Measurements from ENCODE around the gene GPR89B. TPM values are rescaled to one million over a fixed set of nuclear protein-coding genes. Genes with fewer than 3 reads are reported as not detected.
"Not testable (repeated sequence)": the region's sequence is repeated elsewhere in the genome, so short reads cannot be mapped to it uniquely, and the experiment has no call there.

GPR89B gene
- total RNA-seq, 4 donors from 2014 or later, result 6.2 to 15.6 (median 10.4) TPM

DNA sequence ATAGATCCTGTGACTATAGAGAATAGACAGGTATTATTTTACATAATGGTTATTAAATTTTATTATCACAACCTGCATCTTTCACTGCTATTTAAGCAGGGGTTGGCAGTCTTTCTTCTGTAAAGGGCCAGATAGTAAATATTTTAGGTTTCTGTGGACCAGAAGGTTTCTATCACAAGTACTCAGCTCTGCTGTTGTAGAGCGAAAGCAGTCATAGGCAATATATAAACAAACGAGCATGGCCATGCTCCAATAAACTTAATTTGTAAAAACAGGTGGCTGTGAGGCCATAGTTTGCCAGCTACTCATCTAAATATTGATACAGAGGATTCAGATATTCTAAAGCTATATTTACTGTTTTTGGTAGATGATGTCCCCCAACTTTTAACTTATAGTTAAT lies 12.2 kb downstream of the GPR89B start:
- H3K9me3 ChIP-seq; H3K27me3 ChIP-seq; intact Hi-C loops (cut with DNase I; ENCODE audit: low total_unique reads); H3K4me1 ChIP-seq; ATAC-seq; H3K27ac ChIP-seq; DNase-seq; H3K36me3 ChIP-seq; H3K4me3 ChIP-seq; in situ Hi-C loops (cut with MboI; ENCODE audit: low sequenced_read_pairs in 4 of 4): not testable (repeated sequence)

DNA sequence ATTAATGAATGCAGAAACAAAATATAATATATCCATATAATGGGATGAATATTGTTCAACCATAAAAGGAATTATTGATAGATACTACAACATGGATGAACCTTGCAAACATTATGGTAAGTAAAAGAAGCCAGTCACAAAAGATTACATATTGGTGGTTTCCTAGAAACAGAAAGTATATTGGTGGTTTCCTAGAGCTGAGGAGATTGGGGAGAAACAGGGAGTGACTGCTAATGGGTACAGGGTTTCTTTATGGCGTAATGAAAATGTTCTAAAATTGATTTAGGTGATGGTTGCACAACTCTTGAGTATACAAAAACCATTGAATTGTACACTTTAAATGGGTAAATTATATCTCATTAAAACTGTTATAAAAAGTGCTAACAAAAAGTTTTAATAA lies 14.3 kb downstream of the GPR89B start:
- H3K36me3 ChIP-seq; H3K4me3 ChIP-seq; H3K27me3 ChIP-seq; H3K4me1 ChIP-seq; intact Hi-C loops (cut with DNase I; ENCODE audit: low total_unique reads); DNase-seq; H3K27ac ChIP-seq; in situ Hi-C loops (cut with MboI; ENCODE audit: low sequenced_read_pairs in 4 of 4); H3K9me3 ChIP-seq; ATAC-seq: not testable (repeated sequence)

DNA sequence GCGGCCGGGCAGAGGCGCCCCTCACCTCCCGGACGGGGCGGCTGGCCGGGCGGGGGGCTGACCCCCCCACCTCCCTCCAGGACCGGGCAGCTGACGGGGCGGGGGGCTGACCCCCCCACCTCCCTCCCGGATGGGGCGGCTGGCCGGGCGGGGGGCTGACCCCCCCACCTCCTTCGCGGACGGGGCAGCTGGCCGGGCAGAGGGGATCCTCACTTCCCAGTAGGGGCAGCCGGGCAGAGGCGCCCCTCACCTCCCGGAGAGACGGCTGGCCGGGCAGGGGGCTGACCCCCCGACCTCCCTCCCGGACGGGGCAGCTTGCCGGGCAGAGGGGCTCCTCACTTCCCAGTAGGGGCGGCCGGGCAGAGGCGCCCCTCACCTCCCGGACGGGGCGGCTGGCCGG lies 21.3 kb downstream of the GPR89B start:
- ATAC-seq; H3K27me3 ChIP-seq; in situ Hi-C loops (cut with MboI; ENCODE audit: low sequenced_read_pairs in 4 of 4); H3K36me3 ChIP-seq; H3K4me1 ChIP-seq; H3K27ac ChIP-seq; H3K9me3 ChIP-seq; DNase-seq; intact Hi-C loops (cut with DNase I; ENCODE audit: low total_unique reads); H3K4me3 ChIP-seq: not testable (repeated sequence)

DNA sequence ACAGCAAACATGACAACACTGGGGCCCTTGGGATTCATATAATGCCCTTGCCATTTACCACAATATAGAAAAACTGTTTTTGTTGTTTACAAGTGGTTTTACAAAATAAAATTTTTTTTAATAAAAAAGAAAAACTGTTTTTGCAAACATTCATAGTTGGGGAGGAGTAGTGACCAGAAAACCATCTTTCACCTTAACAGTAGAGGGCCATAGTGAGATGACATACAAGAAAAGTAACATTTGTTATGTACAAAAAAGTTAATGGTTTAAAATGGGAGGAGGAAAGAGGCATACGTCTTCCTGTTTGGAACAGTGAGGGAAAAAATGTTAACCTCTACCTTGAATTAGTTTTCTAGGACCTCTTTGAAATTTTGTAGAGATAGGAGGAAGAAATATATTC lies 30.7 kb downstream of the GPR89B start:
- H3K27me3 ChIP-seq; H3K4me1 ChIP-seq; H3K4me3 ChIP-seq; H3K36me3 ChIP-seq; in situ Hi-C loops (cut with MboI; ENCODE audit: low sequenced_read_pairs in 4 of 4); ATAC-seq; H3K27ac ChIP-seq; intact Hi-C loops (cut with DNase I; ENCODE audit: low total_unique reads); H3K9me3 ChIP-seq; DNase-seq: not testable (repeated sequence)

DNA sequence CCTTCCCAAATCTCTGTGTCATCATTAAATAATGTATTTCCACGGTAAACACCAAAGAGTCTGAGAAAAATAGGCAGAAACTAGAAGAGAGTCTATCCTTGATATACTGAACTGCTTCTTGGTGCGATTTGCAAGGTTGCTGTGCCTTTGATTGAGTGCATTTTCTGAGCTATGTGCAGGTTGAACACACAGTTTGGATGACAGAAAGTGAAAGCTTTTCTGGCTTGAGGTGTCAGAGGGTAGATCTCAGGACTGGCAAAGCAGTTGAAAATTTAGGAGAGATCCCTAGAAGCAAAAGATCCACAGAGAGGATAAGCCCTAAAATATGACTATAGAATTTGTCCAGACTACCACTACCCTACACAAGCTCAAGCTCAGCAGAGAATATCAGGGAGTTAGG lies 31.5 kb downstream of the GPR89B start:
- ATAC-seq; intact Hi-C loops (cut with DNase I; ENCODE audit: low total_unique reads); in situ Hi-C loops (cut with MboI; ENCODE audit: low sequenced_read_pairs in 4 of 4): not testable (repeated sequence)

DNA sequence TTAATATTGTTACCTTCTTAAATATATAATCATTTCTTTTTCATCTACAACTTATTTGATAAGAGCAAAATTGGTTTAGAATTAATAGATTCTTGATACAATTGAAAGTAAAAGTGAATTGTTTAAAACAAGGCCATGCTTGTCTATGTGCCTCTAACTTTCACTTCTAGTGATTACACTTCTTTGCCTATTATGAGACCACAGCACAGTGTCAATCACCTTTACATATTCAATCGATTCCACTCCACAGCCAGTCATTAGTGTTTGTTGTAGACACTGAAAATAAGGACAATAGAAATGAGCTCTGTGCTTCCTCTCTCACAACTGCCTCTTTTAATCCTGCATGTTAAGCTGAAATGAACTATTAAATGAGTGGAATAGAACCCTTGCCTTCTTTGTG lies 36.4 kb downstream of the GPR89B start:
- H3K27me3 ChIP-seq; DNase-seq; H3K9me3 ChIP-seq; in situ Hi-C loops (cut with MboI; ENCODE audit: low sequenced_read_pairs in 4 of 4); H3K4me1 ChIP-seq; intact Hi-C loops (cut with DNase I; ENCODE audit: low total_unique reads); H3K4me3 ChIP-seq; H3K36me3 ChIP-seq; H3K27ac ChIP-seq; ATAC-seq: not testable (repeated sequence)

More for the DNA sequence above, 31.5 kb downstream of the GPR89B start:
- H3K27me3 ChIP-seq, H3K9me3 ChIP-seq, H3K4me1 ChIP-seq, DNase-seq, H3K27ac ChIP-seq, H3K4me3 ChIP-seq, H3K36me3 ChIP-seq: not testable (repeated sequence)

DNA sequence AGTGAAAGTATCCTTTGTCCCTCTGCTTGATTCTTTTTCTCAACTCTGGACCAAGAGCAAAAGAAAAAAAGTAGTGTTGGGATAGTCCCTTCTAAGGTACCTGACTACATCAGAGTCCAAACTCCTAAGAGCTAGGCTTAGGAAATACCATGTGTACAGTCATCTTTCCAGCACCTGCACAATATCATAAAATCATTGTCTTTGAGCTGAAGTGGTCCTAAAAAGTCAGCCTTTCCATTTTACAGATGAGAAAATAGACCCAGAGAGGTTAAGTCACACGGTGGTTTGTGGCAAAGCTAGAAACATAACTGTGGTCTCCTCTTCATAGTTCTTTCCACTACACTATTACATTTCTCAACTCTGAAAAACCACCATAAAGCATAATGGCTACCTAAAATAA lies 38.4 kb downstream of the GPR89B start:
- in situ Hi-C loops (cut with MboI; ENCODE audit: low sequenced_read_pairs in 4 of 4); H3K4me3 ChIP-seq; H3K9me3 ChIP-seq; DNase-seq; H3K4me1 ChIP-seq; H3K27me3 ChIP-seq; H3K36me3 ChIP-seq; intact Hi-C loops (cut with DNase I; ENCODE audit: low total_unique reads); ATAC-seq; H3K27ac ChIP-seq: not testable (repeated sequence)

DNA sequence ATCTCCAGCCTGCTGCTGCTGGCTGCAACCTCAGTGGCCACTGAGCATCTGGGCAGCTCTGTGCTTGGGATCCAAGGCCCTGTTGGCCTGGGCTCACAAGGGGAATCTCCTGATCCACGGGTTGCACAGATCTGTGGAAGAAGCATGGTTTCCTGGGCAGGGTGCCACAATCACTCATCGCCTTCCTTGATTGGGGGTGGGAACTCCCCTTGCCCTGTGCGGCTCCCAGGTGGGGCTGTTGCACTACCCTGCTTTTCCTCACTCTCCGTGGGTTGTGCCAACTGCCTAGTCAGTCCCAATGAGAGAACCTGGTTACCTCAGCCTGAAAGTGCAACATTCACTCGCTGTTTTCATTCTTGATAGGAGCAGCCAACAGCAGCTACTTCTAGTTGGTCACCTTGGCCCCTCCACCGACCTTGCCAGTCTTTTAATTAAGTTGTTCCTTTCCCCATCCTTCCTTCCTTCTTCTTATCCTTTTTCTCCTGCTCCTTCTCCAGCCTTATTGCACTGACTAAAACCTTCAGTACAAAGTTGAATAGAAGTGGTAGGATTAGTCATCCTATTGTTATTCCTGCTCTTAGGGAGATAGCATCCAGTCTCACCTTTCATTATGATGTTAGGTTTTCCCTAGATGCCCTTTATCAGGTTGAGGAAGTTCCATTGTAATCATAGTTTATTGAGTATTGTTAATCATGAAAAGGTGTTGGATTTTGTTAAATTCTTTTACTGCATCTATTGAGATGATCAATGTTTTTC lies 50.9 kb downstream of the GPR89B start:
- DNase-seq; H3K36me3 ChIP-seq; H3K27ac ChIP-seq; H3K27me3 ChIP-seq; H3K4me3 ChIP-seq; H3K4me1 ChIP-seq; H3K9me3 ChIP-seq; ATAC-seq; in situ Hi-C loops (cut with MboI; ENCODE audit: low sequenced_read_pairs in 4 of 4); intact Hi-C loops (cut with DNase I; ENCODE audit: low total_unique reads): not testable (repeated sequence)

DNA sequence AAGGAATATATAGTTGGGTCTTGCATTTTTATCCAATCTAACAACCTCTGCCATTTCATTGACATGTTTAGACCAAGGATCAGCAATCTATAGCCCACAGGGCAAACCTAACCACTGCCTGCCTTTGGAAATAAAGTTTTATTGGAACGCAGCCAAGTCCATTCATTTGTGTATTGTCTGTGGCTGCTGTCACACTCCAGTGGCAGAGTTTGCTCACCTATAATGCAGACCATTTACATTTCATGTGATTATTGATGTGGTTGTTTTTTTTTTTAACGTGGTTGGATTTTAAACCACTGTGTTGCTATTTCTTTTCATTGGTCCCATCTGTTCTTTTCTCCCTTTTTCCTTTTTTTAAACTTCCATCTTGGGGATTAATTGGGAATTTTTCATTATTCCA lies 57.2 kb downstream of the GPR89B start:
- ATAC-seq; H3K27me3 ChIP-seq; in situ Hi-C loops (cut with MboI; ENCODE audit: low sequenced_read_pairs in 4 of 4); H3K9me3 ChIP-seq; H3K36me3 ChIP-seq; DNase-seq; H3K4me1 ChIP-seq; H3K27ac ChIP-seq; intact Hi-C loops (cut with DNase I; ENCODE audit: low total_unique reads); H3K4me3 ChIP-seq: not testable (repeated sequence)

DNA sequence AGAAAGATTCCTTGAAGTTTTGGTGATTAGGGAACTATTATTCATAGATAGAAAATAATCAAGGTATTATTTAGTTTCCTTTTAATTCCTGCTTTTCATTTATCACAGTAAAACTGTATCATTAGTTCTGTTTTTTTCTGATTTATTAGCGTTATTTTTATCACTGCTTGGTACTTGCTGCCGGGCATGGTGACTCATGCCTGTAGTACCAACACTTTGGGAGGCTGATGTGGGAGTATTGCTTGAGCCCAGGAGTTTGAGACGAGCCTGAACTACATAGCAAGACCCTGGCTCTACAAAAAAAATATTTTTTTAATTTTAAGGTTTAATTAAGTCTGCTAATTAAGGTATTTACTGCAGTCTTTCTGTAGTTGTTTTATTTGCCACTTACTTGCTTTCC lies 59.7 kb downstream of the GPR89B start:
- H3K4me1 ChIP-seq; H3K4me3 ChIP-seq; in situ Hi-C loops (cut with MboI; ENCODE audit: low sequenced_read_pairs in 4 of 4); DNase-seq; H3K36me3 ChIP-seq; H3K9me3 ChIP-seq; H3K27me3 ChIP-seq; intact Hi-C loops (cut with DNase I; ENCODE audit: low total_unique reads); ATAC-seq; H3K27ac ChIP-seq: not testable (repeated sequence)

DNA sequence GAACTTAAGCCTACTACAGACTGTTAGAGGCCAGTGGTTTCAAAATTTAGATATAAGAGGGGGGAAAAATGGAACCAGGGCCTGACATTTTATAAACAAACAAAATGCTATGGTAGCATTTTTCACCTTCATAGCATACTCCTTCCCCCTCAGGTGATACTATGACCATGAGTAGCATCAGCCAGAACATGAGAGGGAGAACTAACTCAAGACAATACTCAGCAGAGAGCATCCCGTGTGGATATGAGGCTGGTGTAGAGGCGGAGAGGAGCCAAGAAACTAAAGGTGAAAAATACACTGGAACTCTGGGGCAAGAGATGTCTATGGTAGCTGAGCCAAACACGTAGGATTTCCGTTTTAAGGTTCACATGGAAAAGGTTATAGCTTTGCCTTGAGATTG lies 64.7 kb downstream of the GPR89B start:
- intact Hi-C loops (cut with DNase I; ENCODE audit: low total_unique reads); H3K9me3 ChIP-seq; in situ Hi-C loops (cut with MboI; ENCODE audit: low sequenced_read_pairs in 4 of 4); DNase-seq; H3K27ac ChIP-seq; H3K4me1 ChIP-seq; H3K36me3 ChIP-seq; H3K27me3 ChIP-seq; H3K4me3 ChIP-seq; ATAC-seq: not testable (repeated sequence)

DNA sequence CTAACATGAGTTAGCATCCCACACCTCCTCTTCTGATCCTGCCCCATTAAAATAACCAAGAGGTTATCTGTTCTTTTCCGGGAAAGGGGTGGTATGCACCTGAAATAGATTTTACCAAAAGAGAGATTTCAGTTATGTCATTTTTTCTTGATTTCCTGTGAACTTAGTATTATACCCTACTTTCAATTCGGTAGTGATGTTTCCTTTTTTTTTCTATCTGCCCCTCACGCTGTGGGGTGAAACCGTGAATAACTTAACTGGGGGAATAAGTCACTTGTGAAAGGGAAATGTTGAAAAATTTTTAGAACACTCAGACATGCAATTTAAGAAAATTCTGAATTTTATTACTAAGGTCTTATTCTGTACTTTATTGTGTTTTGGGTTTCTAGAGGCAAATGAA lies 65.2 kb downstream of the GPR89B start:
- H3K9me3 ChIP-seq; H3K27me3 ChIP-seq; H3K4me1 ChIP-seq; intact Hi-C loops (cut with DNase I; ENCODE audit: low total_unique reads); H3K36me3 ChIP-seq; ATAC-seq; H3K27ac ChIP-seq; DNase-seq; H3K4me3 ChIP-seq; in situ Hi-C loops (cut with MboI; ENCODE audit: low sequenced_read_pairs in 4 of 4): not testable (repeated sequence)

All from gastrocnemius medialis (tissue), 4 donors.